GM12892 (cell line): ENCODE measurements around the gene HIGD1A.

Experiments used
- DNase-seq: peaks from one replicate; pipeline ENCODE4 v3.0.0; 2011; ENCODE audit not compliant: insufficient read length
- FAIRE-seq: peaks from 2 replicates; lab custom pipeline; 2011; peaks lifted over from hg19 to GRCh38; lab: Jason Lieb, UNC
- POLR2A ChIP-seq: IDR thresholded peaks from 2 replicates; pipeline ENCODE4 v1.6.1; 2011; ENCODE audit warnings: low read depth, low read length, control low read depth
- POLR2AphosphoS5 ChIP-seq: IDR thresholded peaks from 2 replicates; pipeline ENCODE4 v1.6.1; 2011; ENCODE audit warnings: low read depth, low read length, control low read depth
- TAF1 ChIP-seq: IDR thresholded peaks from 2 replicates; pipeline ENCODE4 v1.6.1; 2011; ENCODE audit warnings: low read depth, mild to moderate bottlenecking, control low read depth, low read length, borderline replicate concordance

Gene HIGD1A

GRCh38 chr3:42758126-42758525, 46.2 kb downstream of the HIGD1A start:
- TF ChIP-seq POLR2AphosphoS5, result no peak
- no peak for TF ChIP-seq POLR2A
- TF ChIP-seq TAF1, result no peak
- DNase-seq (no peak), FAIRE-seq (no peak)

- DNase-seq, result no peak
- TF ChIP-seq TAF1, result no peak
- no peak for TF ChIP-seq POLR2AphosphoS5
- no peak for TF ChIP-seq POLR2A
- no peak for FAIRE-seq
Measured at GRCh38 chr3:42756681-42757213, 47.5 kb downstream of the HIGD1A start.

DNA sequence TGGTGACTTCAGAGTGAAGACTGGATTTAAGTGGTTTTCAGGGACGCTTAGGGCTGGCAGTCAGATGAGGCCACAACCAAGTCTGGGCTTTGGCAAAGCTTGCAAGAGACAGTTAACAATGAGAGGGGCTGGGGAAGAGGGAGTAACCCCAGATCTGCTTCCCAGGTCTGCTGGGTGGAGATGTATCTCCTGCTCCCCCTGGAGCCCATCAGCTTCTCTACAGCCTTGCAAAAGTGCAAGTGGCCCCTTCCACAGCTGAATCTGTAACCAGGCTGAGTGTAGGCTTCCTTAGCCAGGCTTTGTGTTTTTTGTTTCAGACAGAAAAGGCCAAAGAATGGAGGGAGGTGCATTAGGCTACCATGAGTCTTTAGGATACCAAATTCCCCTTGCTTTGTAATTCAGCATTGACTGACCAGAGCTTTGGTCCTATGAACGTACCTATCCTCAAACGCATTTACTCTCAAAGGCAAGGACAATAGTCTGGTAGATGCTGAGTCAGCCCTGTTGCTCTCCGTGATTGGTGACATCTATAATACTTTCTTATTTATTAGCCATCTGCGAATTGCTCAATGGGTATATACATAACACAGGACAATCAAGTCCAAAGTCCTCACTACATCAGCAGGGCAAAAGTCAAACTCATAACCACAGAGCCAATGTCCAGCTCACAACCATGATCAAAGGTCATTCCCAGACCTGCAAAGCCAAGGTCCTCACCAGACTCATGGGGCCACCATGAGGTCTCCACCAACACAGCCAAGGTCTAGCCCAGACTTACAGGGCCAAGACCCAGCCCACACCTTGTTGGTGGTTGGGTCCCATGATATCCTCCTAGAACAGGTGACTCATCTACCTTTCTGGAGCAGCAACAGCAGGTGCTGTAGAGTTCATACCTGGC, 48.4 kb downstream of the HIGD1A start:
- DNase-seq (no peak), FAIRE-seq (no peak)
- no peak for TF ChIP-seq POLR2AphosphoS5
- no peak for TF ChIP-seq TAF1
- no peak for TF ChIP-seq POLR2A

DNA sequence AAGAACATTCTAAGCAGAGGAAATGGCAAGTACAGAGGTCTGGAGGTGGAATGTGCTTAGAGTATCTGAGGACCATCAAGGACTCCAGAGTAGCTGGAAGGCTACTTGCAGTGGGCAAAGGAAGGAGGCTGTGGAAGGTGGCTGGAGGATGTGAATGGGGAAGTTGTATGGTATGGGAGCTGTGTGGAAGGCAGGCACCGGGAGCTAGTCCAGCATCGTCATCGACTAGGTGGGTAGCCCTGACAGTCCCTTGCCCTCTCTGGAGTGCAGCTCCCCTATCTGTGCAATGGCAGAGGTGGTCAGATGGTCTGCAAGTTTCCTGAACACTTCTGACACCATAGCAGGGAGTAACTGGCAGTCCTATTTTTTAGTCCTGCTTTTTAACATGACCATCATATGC, 50.5 kb downstream of the HIGD1A start:
- TF ChIP-seq POLR2A (no peak), TAF1 (no peak), POLR2AphosphoS5 (no peak)
- FAIRE-seq, result no peak

GRCh38 chr3:42752961-42753360, 51.3 kb downstream of the HIGD1A start:
- FAIRE-seq (no peak), DNase-seq (no peak)
- no peak for TF ChIP-seq POLR2AphosphoS5
- TF ChIP-seq POLR2A, result no peak
- no peak for TF ChIP-seq TAF1

More for the DNA sequence above, 50.5 kb downstream of the HIGD1A start:
- DNase-seq, result no peak

GRCh38 chr3:42752441-42752840, 51.8 kb downstream of the HIGD1A start:
- FAIRE-seq (no peak), DNase-seq (no peak)
- TF ChIP-seq TAF1 (no peak), POLR2AphosphoS5 (no peak), POLR2A (no peak)

- TF ChIP-seq POLR2AphosphoS5 (no peak), TAF1 (no peak), POLR2A (no peak)
- no peak for DNase-seq
- no peak for FAIRE-seq
Measured at GRCh38 chr3:42751609-42752008, 52.7 kb downstream of the HIGD1A start.

- no peak for DNase-seq
- TF ChIP-seq POLR2A, result no peak
- no peak for FAIRE-seq
Measured at GRCh38 chr3:42750834-42751233, 53.5 kb downstream of the HIGD1A start.

DNA sequence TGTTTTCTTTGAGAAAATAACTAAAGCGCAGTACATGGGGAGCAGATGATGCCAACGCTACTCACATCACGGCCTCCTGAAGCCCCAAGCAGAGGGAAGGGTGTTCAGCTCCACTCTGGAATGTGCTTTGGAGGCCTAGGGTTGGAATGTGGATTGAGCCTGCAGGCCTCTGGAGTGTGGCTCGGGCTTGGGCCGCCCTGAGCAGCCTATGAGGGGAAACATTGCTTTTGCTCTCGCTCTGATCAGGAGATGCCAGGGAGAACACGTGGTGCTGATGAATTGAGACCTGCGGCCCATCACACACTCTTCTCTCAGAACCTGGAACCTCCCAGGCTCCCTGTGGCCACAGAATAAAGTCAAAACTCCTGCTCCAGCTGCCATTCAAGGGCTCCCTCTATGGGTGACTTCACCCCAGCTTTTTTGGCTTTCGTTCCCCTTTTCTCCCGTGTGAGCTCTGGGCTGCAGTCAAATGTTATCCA, 54.5 kb downstream of the HIGD1A start:
- no peak for FAIRE-seq
- no peak for TF ChIP-seq POLR2A
- no peak for TF ChIP-seq TAF1
- TF ChIP-seq POLR2AphosphoS5, result no peak
- no peak for DNase-seq

- no peak for DNase-seq
- TF ChIP-seq POLR2A (no peak), POLR2AphosphoS5 (no peak), TAF1 (no peak)
- no peak for FAIRE-seq
Measured at GRCh38 chr3:42749025-42749752, 55.1 kb downstream of the HIGD1A start.

GRCh38 chr3:42747581-42747980, 56.7 kb downstream of the HIGD1A start:
- TF ChIP-seq POLR2A, result no peak
- TF ChIP-seq TAF1, result no peak
- TF ChIP-seq POLR2AphosphoS5, result no peak
- no peak for FAIRE-seq
- no peak for DNase-seq

- FAIRE-seq (no peak), DNase-seq (no peak)
Measured at GRCh38 chr3:42746455-42747450, 57.5 kb downstream of the HIGD1A start.

More at GRCh38 chr3:42746455-42747450, 57.5 kb downstream of the HIGD1A start:
- no peak for TF ChIP-seq TAF1
- no peak for TF ChIP-seq POLR2A
- no peak for TF ChIP-seq POLR2AphosphoS5
